ENCODE measurements around the gene AIRE. TPM values are rescaled to one million over a fixed set of nuclear protein-coding genes. Genes with fewer than 3 reads are reported as not detected.

The AIRE gene
- total RNA-seq, 2 experiments from 2014 or later: not detected

- Mint-ChIP-seq H3K27me3 (no peaks in the 10 kb centered on the region), H3K36me3 (ENCODE audit: low read depth) (no peaks in the 10 kb centered on the region), H3K4me3 (no peak overlapping the region), H3K27ac (no peak overlapping the region), H3K9me3 (no peaks in the 10 kb centered on the region), H3K4me1 (ENCODE audit: low read depth) (no peaks in the 10 kb centered on the region)
- DNase-seq: no peak
- TF ChIP-seq, protein P1, sequence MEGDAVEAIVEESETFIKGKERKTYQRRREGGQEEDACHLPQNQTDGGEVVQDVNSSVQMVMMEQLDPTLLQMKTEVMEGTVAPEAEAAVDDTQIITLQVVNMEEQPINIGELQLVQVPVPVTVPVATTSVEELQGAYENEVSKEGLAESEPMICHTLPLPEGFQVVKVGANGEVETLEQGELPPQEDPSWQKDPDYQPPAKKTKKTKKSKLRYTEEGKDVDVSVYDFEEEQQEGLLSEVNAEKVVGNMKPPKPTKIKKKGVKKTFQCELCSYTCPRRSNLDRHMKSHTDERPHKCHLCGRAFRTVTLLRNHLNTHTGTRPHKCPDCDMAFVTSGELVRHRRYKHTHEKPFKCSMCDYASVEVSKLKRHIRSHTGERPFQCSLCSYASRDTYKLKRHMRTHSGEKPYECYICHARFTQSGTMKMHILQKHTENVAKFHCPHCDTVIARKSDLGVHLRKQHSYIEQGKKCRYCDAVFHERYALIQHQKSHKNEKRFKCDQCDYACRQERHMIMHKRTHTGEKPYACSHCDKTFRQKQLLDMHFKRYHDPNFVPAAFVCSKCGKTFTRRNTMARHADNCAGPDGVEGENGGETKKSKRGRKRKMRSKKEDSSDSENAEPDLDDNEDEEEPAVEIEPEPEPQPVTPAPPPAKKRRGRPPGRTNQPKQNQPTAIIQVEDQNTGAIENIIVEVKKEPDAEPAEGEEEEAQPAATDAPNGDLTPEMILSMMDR (IDR thresholded peaks at IDR 0.05): no peak
- POLR2A ChIA-PET: interaction anchor here (0.9 to 1.7 kb wide), 6 partner anchors 9 to 81 kb away, joined by 3 to 5 read pairs (median 4); partner anchors contain the start of gene TRPM2
- ATAC-seq: no peak
- intact Hi-C loops (cut with micrococcal nuclease): no loop called here
- CTCF ChIA-PET: interaction anchor here (1.2 kb wide), 1 partner anchor 11 kb away, joined by 3 read pairs; no protein-coding TSS in a partner anchor
Observed at GRCh38 chr21:44331209-44331608, 45.5 kb downstream of the AIRE start.

GRCh38 chr21:44331650-44332307, 46.1 kb downstream of the AIRE start:
- H3K27me3 Mint-ChIP-seq: no peaks in the 10 kb centered on the region
- DNase-seq (no peak), ATAC-seq (no peak)
- H3K27ac Mint-ChIP-seq: no peak overlapping the region
- intact Hi-C loops (cut with micrococcal nuclease): no loop called here
- H3K9me3 Mint-ChIP-seq: no peaks in the 10 kb centered on the region
- H3K4me3 Mint-ChIP-seq: no peak overlapping the region
- no peaks in the 10 kb centered on the region for H3K36me3 Mint-ChIP-seq (ENCODE audit: low read depth)
- no peaks in the 10 kb centered on the region for H3K4me1 Mint-ChIP-seq (ENCODE audit: low read depth)
- CTCF ChIA-PET: interaction anchor here (1.2 kb wide), 1 partner anchor 12 kb away, joined by 3 read pairs; no protein-coding TSS in a partner anchor
- POLR2A ChIA-PET: interaction anchor here (0.9 to 1.7 kb wide), 6 partner anchors 8 to 80 kb away, joined by 3 to 5 read pairs (median 4); partner anchors contain the start of gene TRPM2
- TF ChIP-seq, protein P1 (IDR thresholded peaks at IDR 0.05): no peak

- Mint-ChIP-seq H3K9me3 (no peaks in the 10 kb centered on the region), H3K4me3 (no peak overlapping the region), H3K27me3 (no peaks in the 10 kb centered on the region), H3K36me3 (ENCODE audit: low read depth) (peaks cover 3% of the 10 kb centered on the region), H3K4me1 (ENCODE audit: low read depth) (no peaks in the 10 kb centered on the region), H3K27ac (no peak overlapping the region)
- TF ChIP-seq, protein P1 (IDR thresholded peaks at IDR 0.05): no peak
- ChIA-PET CTCF (no interaction called here), POLR2A (interaction anchor here (0.9 to 2.0 kb wide), 3 partner anchors 8 to 10 kb away, joined by 3 to 7 read pairs (median 3); no protein-coding TSS in a partner anchor)
- intact Hi-C loops (cut with micrococcal nuclease): no loop called here
- DNase-seq (no peak), ATAC-seq (no peak)
Observed at GRCh38 chr21:44332383-44332782, 46.7 kb downstream of the AIRE start.

- POLR2A ChIA-PET: interaction anchor here (1.3 to 2.0 kb wide), 2 partner anchors 10 to 18 kb away, joined by 4 to 7 read pairs; no protein-coding TSS in a partner anchor
- Mint-ChIP-seq H3K9me3 (no peaks in the 10 kb centered on the region), H3K36me3 (ENCODE audit: low read depth) (peaks cover 3% of the 10 kb centered on the region), H3K4me3 (no peak overlapping the region), H3K27me3 (no peaks in the 10 kb centered on the region), H3K27ac (no peak overlapping the region), H3K4me1 (ENCODE audit: low read depth) (peaks cover 4% of the 10 kb centered on the region)
- TF ChIP-seq, protein P1 (IDR thresholded peaks at IDR 0.05): no peak
- intact Hi-C loops (cut with micrococcal nuclease): no loop called here
- ATAC-seq: no peak
- no peak for DNase-seq
- CTCF ChIA-PET: no interaction called here
Observed at GRCh38 chr21:44332965-44333364, 47.3 kb downstream of the AIRE start.

All from activated CD8-positive, alpha-beta T cell treated with anti-CD3 and anti-CD28 coated beads for 36 hours (primary cell).